Calu3 (cell line): ENCODE results near the gene TMC1. TPM values are rescaled to one million over a fixed set of nuclear protein-coding genes. Genes with fewer than 3 reads are reported as not detected.

ENCODE experiments used
- BruUV-seq: library from RNA; stranded (reverse); fragments of 400-500 nt; replicated peaks from 2 replicates; lab custom pipeline; 2021; lab: Mats Ljungman, UMichigan
- CTCF ChIA-PET: fragments of 300-600 bp; sonication (Branson Sonifier 250); formaldehyde crosslinking; loops from one replicate; lab custom pipeline; 2022; ENCODE audit warnings: antibody characterized with exemption; lab: Charles Lee
- DNase-seq: peaks from one replicate; pipeline ENCODE4 v3.0.0; 2022
- H3K27ac Mint-ChIP-seq: one replicate; pipeline ENCODE4 v1.8.0; 2022; ENCODE audit warnings: mixed read lengths; ENCODE audit not compliant: unreplicated experiment
- H3K27me3 Mint-ChIP-seq: one replicate; pipeline ENCODE4 v1.8.0; 2022; ENCODE audit warnings: mixed read lengths; ENCODE audit not compliant: unreplicated experiment
- H3K36me3 Mint-ChIP-seq: one replicate; pipeline ENCODE4 v1.8.0; 2022; ENCODE audit warnings: mild to moderate bottlenecking, moderate library complexity, mixed read lengths; ENCODE audit not compliant: insufficient read depth, unreplicated experiment
- H3K4me1 Mint-ChIP-seq: one replicate; pipeline ENCODE4 v1.8.0; 2022; ENCODE audit warnings: mild to moderate bottlenecking, low read depth, mixed read lengths; ENCODE audit not compliant: unreplicated experiment
- H3K4me3 Mint-ChIP-seq: one replicate; pipeline ENCODE4 v1.8.0; 2022; ENCODE audit warnings: mild to moderate bottlenecking, low read depth, moderate library complexity, mixed read lengths; ENCODE audit not compliant: unreplicated experiment
- H3K9me3 Mint-ChIP-seq: one replicate; pipeline ENCODE4 v1.8.0; 2022; ENCODE audit warnings: low read depth, mixed read lengths; ENCODE audit not compliant: unreplicated experiment
- intact Hi-C: fragments of 100-400 bp; cut with micrococcal nuclease; formaldehyde crosslinking; loops from one replicate; pipeline ENCODE4 v1.10.0; 2022; ENCODE audit not compliant: unreplicated experiment
- total RNA-seq: library from RNA; stranded (reverse); gene quantifications from 2 replicates; pipeline ENCODE4 v1.2.3, GENCODE V29; 2022
- TF ChIP-seq, protein P1 (sequence below): fragments of 200-600 bp; IDR thresholded peaks from one replicate; pipeline ENCODE4 v1.8.0; 2022; ENCODE audit warnings: antibody characterized with exemption; ENCODE audit not compliant: unreplicated experiment

Gene TMC1
- total RNA-seq, 1 experiment from 2014 or later, result not detected

DNA sequence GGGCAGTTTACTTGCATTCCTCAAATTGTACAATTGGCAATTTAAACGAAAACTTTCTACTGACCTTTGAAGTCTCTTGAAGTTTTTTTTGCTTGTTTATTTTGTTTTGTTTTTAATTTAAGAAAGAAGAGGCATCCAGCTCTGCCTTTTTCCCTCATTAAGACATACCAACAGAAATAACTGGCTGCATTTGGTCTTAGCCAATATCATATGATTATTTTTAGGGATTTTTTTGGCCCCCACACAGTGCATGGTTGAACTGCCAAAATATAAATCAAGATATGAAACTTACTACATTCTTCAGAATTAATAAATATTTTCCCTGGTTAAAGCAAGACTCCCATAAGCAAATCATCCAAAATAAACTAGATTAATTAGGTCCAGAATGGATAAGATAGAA is 352.0 kb downstream of the TMC1 start:
- Mint-ChIP-seq H3K27ac (no peak overlapping the region), H3K4me1 (peaks cover 6% of the 10 kb centered on the region), H3K4me3 (no peak overlapping the region), H3K9me3 (no peaks in the 10 kb centered on the region), H3K36me3 (no peaks in the 10 kb centered on the region), H3K27me3 (no peaks in the 10 kb centered on the region)
- no TSS peak for BruUV-seq
- DNase-seq, result no peak
- TF ChIP-seq, protein P1, sequence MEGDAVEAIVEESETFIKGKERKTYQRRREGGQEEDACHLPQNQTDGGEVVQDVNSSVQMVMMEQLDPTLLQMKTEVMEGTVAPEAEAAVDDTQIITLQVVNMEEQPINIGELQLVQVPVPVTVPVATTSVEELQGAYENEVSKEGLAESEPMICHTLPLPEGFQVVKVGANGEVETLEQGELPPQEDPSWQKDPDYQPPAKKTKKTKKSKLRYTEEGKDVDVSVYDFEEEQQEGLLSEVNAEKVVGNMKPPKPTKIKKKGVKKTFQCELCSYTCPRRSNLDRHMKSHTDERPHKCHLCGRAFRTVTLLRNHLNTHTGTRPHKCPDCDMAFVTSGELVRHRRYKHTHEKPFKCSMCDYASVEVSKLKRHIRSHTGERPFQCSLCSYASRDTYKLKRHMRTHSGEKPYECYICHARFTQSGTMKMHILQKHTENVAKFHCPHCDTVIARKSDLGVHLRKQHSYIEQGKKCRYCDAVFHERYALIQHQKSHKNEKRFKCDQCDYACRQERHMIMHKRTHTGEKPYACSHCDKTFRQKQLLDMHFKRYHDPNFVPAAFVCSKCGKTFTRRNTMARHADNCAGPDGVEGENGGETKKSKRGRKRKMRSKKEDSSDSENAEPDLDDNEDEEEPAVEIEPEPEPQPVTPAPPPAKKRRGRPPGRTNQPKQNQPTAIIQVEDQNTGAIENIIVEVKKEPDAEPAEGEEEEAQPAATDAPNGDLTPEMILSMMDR, result no peak
- intact Hi-C loops, result loop anchor here (5.0 kb wide), 2 partner anchors 309 to 324 kb away; no protein-coding TSS in a partner anchor
- CTCF ChIA-PET, result interaction anchor here (0.6 kb wide), 1 partner anchor 145 kb away, joined by 5 read pairs; no protein-coding TSS in a partner anchor

DNA sequence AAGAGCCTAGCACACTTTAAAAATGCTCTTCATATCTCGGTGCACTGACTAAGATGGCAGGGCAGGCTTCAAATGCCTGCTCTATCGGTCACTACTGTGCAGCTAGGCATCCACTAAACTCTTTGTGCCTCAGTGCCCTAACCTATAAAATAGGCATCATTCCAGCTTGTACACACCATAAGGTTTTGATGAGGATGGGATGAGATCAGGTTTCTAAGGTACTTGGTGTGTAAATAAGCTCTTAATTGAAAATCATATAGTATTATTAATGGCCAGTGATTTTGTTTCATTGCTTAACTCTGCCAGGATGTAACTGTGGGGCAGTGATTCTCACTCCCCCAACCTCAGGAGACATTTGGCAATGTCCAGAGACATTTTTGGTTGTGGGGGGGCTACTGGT is 352.9 kb downstream of the TMC1 start:
- H3K27me3 Mint-ChIP-seq, result no peaks in the 10 kb centered on the region
- CTCF ChIA-PET, result no interaction called here
- BruUV-seq, result no TSS peak
- intact Hi-C loops, result loop anchor here (5.0 kb wide), 2 partner anchors 308 to 323 kb away; no protein-coding TSS in a partner anchor
- TF ChIP-seq, protein P1, result no peak
- no peak for DNase-seq
- no peaks in the 10 kb centered on the region for H3K36me3 Mint-ChIP-seq
- H3K27ac Mint-ChIP-seq, result no peak overlapping the region
- no peak overlapping the region for H3K4me3 Mint-ChIP-seq
- peaks cover 6% of the 10 kb centered on the region for H3K4me1 Mint-ChIP-seq
- H3K9me3 Mint-ChIP-seq, result no peaks in the 10 kb centered on the region

DNA sequence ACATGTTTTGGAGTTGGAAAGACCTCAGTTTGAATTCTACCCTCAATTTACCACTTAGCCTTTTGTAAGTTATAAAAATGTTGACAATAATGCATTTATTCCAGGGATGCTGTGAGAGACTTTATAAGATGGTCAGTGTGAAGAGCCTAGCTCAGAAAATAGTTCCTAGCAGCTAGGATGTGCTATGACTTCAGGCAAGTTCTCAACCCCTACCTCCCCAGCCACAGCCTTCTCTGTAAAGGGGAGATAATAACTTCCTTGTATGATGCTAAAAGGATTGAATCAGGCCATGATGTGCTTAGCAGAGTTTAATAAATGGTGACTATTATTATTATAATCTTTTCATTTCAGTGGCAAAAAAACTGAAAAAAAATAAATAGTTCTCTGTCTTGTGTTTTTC is 353.8 kb downstream of the TMC1 start:
- Mint-ChIP-seq H3K27me3 (no peaks in the 10 kb centered on the region), H3K27ac (no peak overlapping the region), H3K4me3 (no peak overlapping the region), H3K4me1 (peaks cover 6% of the 10 kb centered on the region), H3K9me3 (no peaks in the 10 kb centered on the region), H3K36me3 (no peaks in the 10 kb centered on the region)
- CTCF ChIA-PET, result no interaction called here
- TF ChIP-seq, protein P1, result no peak
- no TSS peak for BruUV-seq
- no peak for DNase-seq
- intact Hi-C loops, result no loop called here

DNA sequence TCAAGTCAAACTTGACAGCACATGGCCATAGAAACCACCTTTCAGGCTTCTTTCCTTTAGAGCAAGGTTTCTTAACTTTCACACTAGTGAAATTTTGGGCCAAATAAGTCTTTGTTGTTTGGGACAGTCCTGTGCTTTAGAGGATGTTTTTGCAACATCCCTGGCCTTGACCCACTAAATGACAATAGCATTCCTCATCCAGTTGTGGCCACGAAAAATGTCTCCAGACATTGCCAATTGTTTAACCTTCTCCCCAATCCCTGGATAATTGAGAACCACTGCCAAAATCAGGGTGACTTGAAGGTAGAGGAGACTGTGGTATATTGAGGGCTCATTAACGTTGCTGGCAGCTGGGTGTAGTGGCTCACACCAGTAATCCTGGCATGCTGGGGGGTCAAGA is 359.4 kb downstream of the TMC1 start:
- Mint-ChIP-seq H3K4me3 (no peak overlapping the region), H3K9me3 (no peaks in the 10 kb centered on the region), H3K27me3 (no peaks in the 10 kb centered on the region), H3K4me1 (no peaks in the 10 kb centered on the region), H3K27ac (no peak overlapping the region), H3K36me3 (no peaks in the 10 kb centered on the region)
- intact Hi-C loops, result no loop called here
- CTCF ChIA-PET, result interaction anchor here (0.6 kb wide), 1 partner anchor 461 kb away, joined by 3 read pairs; no protein-coding TSS in a partner anchor
- no TSS peak for BruUV-seq
- DNase-seq, result no peak
- TF ChIP-seq, protein P1, result no peak
